Esophagus squamous epithelium (tissue), 5 donors: ENCODE results near the gene EHD4. TPM values are rescaled to one million over a fixed set of nuclear protein-coding genes. Genes with fewer than 3 reads are reported as not detected.

Source experiments
- DNase-seq: peaks from one replicate; lab custom pipeline; 2025; lab: John Stamatoyannopoulos, UW
- H3K27ac ChIP-seq, 4 donors: fragments of 200-600 bp; sonication (generic); one replicate each; pipeline ENCODE4 v1.5.1; 2016 to 2019; ENCODE audit warnings: mild to moderate bottlenecking in 1 of 4
- H3K27me3 ChIP-seq, 4 donors: fragments of 200-600 bp; sonication (generic); 1 replicate in 3 of 4; 2 replicates in 1 of 4; pipeline versions ENCODE4 v1.5.1 to v1.6.0; 2017 to 2021; ENCODE audit warnings: antibody characterized with exemption in 1 of 4
- H3K36me3 ChIP-seq, 3 donors: fragments of 200-600 bp; sonication (generic); one replicate each; pipeline ENCODE4 v1.5.1; 2016 to 2019
- H3K4me1 ChIP-seq, 3 donors: fragments of 200-600 bp; sonication (generic); one replicate each; pipeline ENCODE4 v1.5.1; 2017 to 2019
- H3K4me3 ChIP-seq, 4 donors: fragments of 200-600 bp; sonication (generic); 1 replicate in 3 of 4; 2 replicates in 1 of 4; pipeline ENCODE4 v1.5.1; 2016 to 2019; ENCODE audit warnings: mild to moderate bottlenecking in 2 of 4, moderate library complexity in 1 of 4
- H3K9me3 ChIP-seq, 3 donors: fragments of 200-600 bp; sonication (generic); one replicate each; pipeline ENCODE4 v1.5.1; 2016 to 2019
- POLR2A ChIP-seq, 4 donors: fragments of 450-650 bp; IDR thresholded peaks; one replicate each; pipeline ENCODE4 v1.6.1; 2017; ENCODE audit warnings: antibody characterized with exemption in 4 of 4, mild to moderate bottlenecking in 4 of 4, moderate library complexity in 3 of 4
- WGBS, 2 donors: methylation state at CpG; one replicate each; pipeline ENCODE4 v1.1.5; 2018; 5-methylcytosine and 5-hydroxymethylcytosine counted together
- intact Hi-C: fragments of 100-400 bp; cut with DNase I; formaldehyde crosslinking; loops from one replicate; pipeline ENCODE4 v1.15.0; 2022
- total RNA-seq, 4 donors: library from RNA; depleted of rRNA; stranded (reverse); fragments of >200 nt; gene quantifications; one replicate each; pipeline ENCODE4 v1.1.0, GENCODE V29; 2016
- TF ChIP-seq, protein P1 (sequence below), 6 experiments: fragments of 450-650 bp in 4 of 6; fragments of 200-600 bp in 2 of 6; sonication (generic) in 2 of 6; IDR thresholded peaks; one replicate each; pipeline ENCODE4 v1.5.1; 2016 to 2019; ENCODE audit warnings: antibody characterized with exemption in 6 of 6, mild to moderate bottlenecking in 4 of 6, moderate library complexity in 4 of 6
- donor health status: DM: yes; HTN: yes; CAD: no.

EHD4 gene
- total RNA-seq, 4 donors from 2014 or later: 25.4 to 45.3 (median 27.8) TPM

GRCh38 chr15:41928100-41928499 lies 44.3 kb downstream of the EHD4 start:
- peak overlapping the region in 3 of 4 donors; percentile 5 to 71 (median 70) for H3K27ac ChIP-seq
- 86 to 91% methylated on average over 6 of the region's 6 CpGs for WGBS, 2 donors
- H3K9me3 ChIP-seq: no peaks in the 10 kb centered on the region
- no peak overlapping the region for H3K4me3 ChIP-seq
- intact Hi-C loops: no loop called here
- H3K27me3 ChIP-seq: no peaks in the 10 kb centered on the region
- H3K36me3 ChIP-seq: peaks cover 0 to 12% (median 0%) of the 10 kb centered on the region in 3 donors
- peaks cover 22 to 90% (median 35%) of the 10 kb centered on the region in 3 donors for H3K4me1 ChIP-seq
- no peak for TF ChIP-seq POLR2A (IDR thresholded peaks at IDR 0.05)
- TF ChIP-seq, protein P1, sequence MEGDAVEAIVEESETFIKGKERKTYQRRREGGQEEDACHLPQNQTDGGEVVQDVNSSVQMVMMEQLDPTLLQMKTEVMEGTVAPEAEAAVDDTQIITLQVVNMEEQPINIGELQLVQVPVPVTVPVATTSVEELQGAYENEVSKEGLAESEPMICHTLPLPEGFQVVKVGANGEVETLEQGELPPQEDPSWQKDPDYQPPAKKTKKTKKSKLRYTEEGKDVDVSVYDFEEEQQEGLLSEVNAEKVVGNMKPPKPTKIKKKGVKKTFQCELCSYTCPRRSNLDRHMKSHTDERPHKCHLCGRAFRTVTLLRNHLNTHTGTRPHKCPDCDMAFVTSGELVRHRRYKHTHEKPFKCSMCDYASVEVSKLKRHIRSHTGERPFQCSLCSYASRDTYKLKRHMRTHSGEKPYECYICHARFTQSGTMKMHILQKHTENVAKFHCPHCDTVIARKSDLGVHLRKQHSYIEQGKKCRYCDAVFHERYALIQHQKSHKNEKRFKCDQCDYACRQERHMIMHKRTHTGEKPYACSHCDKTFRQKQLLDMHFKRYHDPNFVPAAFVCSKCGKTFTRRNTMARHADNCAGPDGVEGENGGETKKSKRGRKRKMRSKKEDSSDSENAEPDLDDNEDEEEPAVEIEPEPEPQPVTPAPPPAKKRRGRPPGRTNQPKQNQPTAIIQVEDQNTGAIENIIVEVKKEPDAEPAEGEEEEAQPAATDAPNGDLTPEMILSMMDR (IDR thresholded peaks at IDR 0.05): no peak
- no peak for DNase-seq

GRCh38 chr15:41927536-41927935 lies 44.8 kb downstream of the EHD4 start:
- peaks cover 0 to 12% (median 0%) of the 10 kb centered on the region in 3 donors for H3K36me3 ChIP-seq
- TF ChIP-seq, protein P1 (IDR thresholded peaks at IDR 0.05): no peak
- no peak for TF ChIP-seq POLR2A (IDR thresholded peaks at IDR 0.05)
- no peaks in the 10 kb centered on the region for H3K9me3 ChIP-seq
- peak overlapping the region in 2 of 4 donors; percentile 25 to 71 for H3K27ac ChIP-seq
- DNase-seq: no peak
- H3K27me3 ChIP-seq: no peaks in the 10 kb centered on the region
- intact Hi-C loops: no loop called here
- WGBS, 2 donors: 87 to 90% methylated on average over 3 of the region's 3 CpGs
- H3K4me1 ChIP-seq: peaks cover 17 to 85% (median 29%) of the 10 kb centered on the region in 3 donors
- no peak overlapping the region for H3K4me3 ChIP-seq

- TF ChIP-seq, protein P1 (IDR thresholded peaks at IDR 0.05): no peak
- TF ChIP-seq POLR2A (IDR thresholded peaks at IDR 0.05): no peak
- Histone ChIP-seq H3K9me3 (no peaks in the 10 kb centered on the region), H3K27me3 (no peaks in the 10 kb centered on the region), H3K4me1 (peaks cover 13 to 83% (median 28%) of the 10 kb centered on the region in 3 donors), H3K4me3 (no peak overlapping the region), H3K27ac (peak overlapping the region; percentile 4 to 76 (median 61)), H3K36me3 (peaks cover 0 to 16% (median 0%) of the 10 kb centered on the region in 3 donors)
- intact Hi-C loops: no loop called here
- no peak for DNase-seq
- WGBS, 2 donors: 66 to 72% methylated on average over 10 of the region's 10 CpGs
Observed at GRCh38 chr15:41926185-41927056, 45.9 kb downstream of the EHD4 start.

GRCh38 chr15:41925086-41925608 lies 47.2 kb downstream of the EHD4 start:
- Histone ChIP-seq H3K4me1 (peaks cover 6 to 83% (median 16%) of the 10 kb centered on the region in 3 donors), H3K4me3 (no peak overlapping the region), H3K36me3 (peaks cover 0 to 16% (median 0%) of the 10 kb centered on the region in 3 donors), H3K27ac (peak overlapping the region in 1 of 4 donors; percentile 62), H3K9me3 (no peaks in the 10 kb centered on the region), H3K27me3 (no peaks in the 10 kb centered on the region)
- WGBS, 2 donors: 66 to 85% methylated on average over 7 of the region's 7 CpGs
- TF ChIP-seq, protein P1 (IDR thresholded peaks at IDR 0.05): no peak
- no peak for TF ChIP-seq POLR2A (IDR thresholded peaks at IDR 0.05)
- DNase-seq: no peak
- intact Hi-C loops: no loop called here
